HepG2 (cell line): Measurements from ENCODE around the gene SEPHS1. TPM values are rescaled to one million over a fixed set of nuclear protein-coding genes. Genes with fewer than 3 reads are reported as not detected.
A peak's percentile ranks its signal among the peaks of the same experiment; 100 is the strongest.

Experiments used
- E2F1 ChIP-seq: sonication (generic); formaldehyde crosslinking; IDR thresholded peaks from 2 replicates; pipeline ENCODE4 v1.5.0; 2020; ENCODE audit warnings: missing genetic modification reagents
- EEA1 ChIP-seq: sonication (generic); formaldehyde crosslinking; IDR thresholded peaks from 2 replicates; pipeline ENCODE4 v1.5.1; 2020; ENCODE audit warnings: mild to moderate bottlenecking, missing genetic modification reagents, borderline replicate concordance
- FOXJ3 ChIP-seq: sonication (generic); formaldehyde crosslinking; IDR thresholded peaks from 2 replicates; pipeline ENCODE4 v1.4.0; 2020; ENCODE audit warnings: missing genetic modification reagents, mild to moderate bottlenecking, borderline replicate concordance
- GLI4 ChIP-seq: sonication (generic); formaldehyde crosslinking; IDR thresholded peaks from 2 replicates; pipeline ENCODE4 v1.5.1; 2020; ENCODE audit warnings: missing genetic modification reagents, mild to moderate bottlenecking, moderate library complexity, borderline replicate concordance
- HDAC1 ChIP-seq: sonication (generic); formaldehyde crosslinking; IDR thresholded peaks from 2 replicates; pipeline ENCODE4 v1.5.1; 2020; ENCODE audit warnings: mild to moderate bottlenecking, missing genetic modification reagents
- HOXD1 ChIP-seq: sonication (generic); formaldehyde crosslinking; IDR thresholded peaks from 2 replicates; pipeline ENCODE4 v1.5.0; 2020; ENCODE audit warnings: missing genetic modification reagents
- NFKB2 ChIP-seq: sonication (generic); formaldehyde crosslinking; IDR thresholded peaks from 2 replicates; pipeline ENCODE4 v1.4.0; 2020; ENCODE audit warnings: missing genetic modification reagents, borderline replicate concordance
- NFKBIZ ChIP-seq: IDR thresholded peaks from 2 replicates; pipeline ENCODE4 v1.6.1; 2018; ENCODE audit warnings: missing genetic modification reagents, missing compliant biosample characterization
- NONO ChIP-seq, 2 experiments: fragments of 450-650 bp in 1 of 2; sonication (generic) in 1 of 2; formaldehyde crosslinking in 1 of 2; IDR thresholded peaks in 1 of 2; conservative IDR thresholded peaks in 1 of 2; 2 replicates each; pipeline versions ENCODE4 v1.6.1 to v1.8.0; 2017 to 2022; ENCODE audit warnings: mild to moderate bottlenecking in 1 of 2, missing genetic modification reagents in 1 of 2, moderate library complexity in 1 of 2
- PAF1 ChIP-seq: IDR thresholded peaks from 2 replicates; pipeline ENCODE4 v1.6.1; 2016; ENCODE audit warnings: missing genetic modification reagents, missing compliant biosample characterization
- SP5 ChIP-seq: IDR thresholded peaks from 2 replicates; pipeline ENCODE4 v1.6.1; 2016; ENCODE audit warnings: low read depth, borderline replicate concordance
- SPEN ChIP-seq: sonication (generic); formaldehyde crosslinking; IDR thresholded peaks from 2 replicates; pipeline ENCODE4 v1.5.1; 2020; ENCODE audit warnings: low read depth, mild to moderate bottlenecking, missing genetic modification reagents
- TBX2 ChIP-seq: sonication (generic); formaldehyde crosslinking; IDR thresholded peaks from 2 replicates; pipeline ENCODE4 v1.5.0; 2020; ENCODE audit warnings: missing genetic modification reagents, mild to moderate bottlenecking, borderline replicate concordance
- WIZ ChIP-seq: sonication (generic); formaldehyde crosslinking; IDR thresholded peaks from 2 replicates; pipeline ENCODE4 v1.5.1; 2020; ENCODE audit warnings: mild to moderate bottlenecking, missing genetic modification reagents
- ZBTB42 ChIP-seq: sonication (generic); formaldehyde crosslinking; IDR thresholded peaks from 2 replicates; pipeline ENCODE4 v1.5.0; 2020; ENCODE audit warnings: mild to moderate bottlenecking, missing genetic modification reagents
- ZFP82 ChIP-seq: sonication (generic); formaldehyde crosslinking; IDR thresholded peaks from 2 replicates; pipeline ENCODE4 v1.5.1; 2020; ENCODE audit warnings: mild to moderate bottlenecking, missing genetic modification reagents, borderline replicate concordance
- ZFY ChIP-seq: sonication (generic); formaldehyde crosslinking; IDR thresholded peaks from 2 replicates; pipeline ENCODE4 v1.4.0; 2020; ENCODE audit warnings: missing genetic modification reagents
- ZMAT3 ChIP-seq: sonication (generic); formaldehyde crosslinking; conservative IDR thresholded peaks from 2 replicates; pipeline ENCODE4 v1.7.0; 2021; ENCODE audit warnings: missing genetic modification reagents
- ZMYM3 ChIP-seq: sonication (generic); formaldehyde crosslinking; IDR thresholded peaks from 2 replicates; pipeline ENCODE4 v1.5.1; 2020; ENCODE audit warnings: mild to moderate bottlenecking, missing genetic modification reagents
- ZNF121 ChIP-seq: sonication (generic); formaldehyde crosslinking; IDR thresholded peaks from 2 replicates; pipeline ENCODE4 v1.5.0; 2020; ENCODE audit warnings: mild to moderate bottlenecking, missing genetic modification reagents
- ZNF572 ChIP-seq: sonication (generic); formaldehyde crosslinking; IDR thresholded peaks from 2 replicates; pipeline ENCODE4 v1.5.1; 2020; ENCODE audit warnings: mild to moderate bottlenecking, missing genetic modification reagents
- ZNF574 ChIP-seq: sonication (generic); formaldehyde crosslinking; IDR thresholded peaks from 2 replicates; pipeline ENCODE4 v1.4.0; 2020; ENCODE audit warnings: missing genetic modification reagents
- ZNF746 ChIP-seq: sonication (generic); formaldehyde crosslinking; IDR thresholded peaks from 2 replicates; pipeline ENCODE4 v1.8.0; 2022; ENCODE audit warnings: mild to moderate bottlenecking, missing genetic modification reagents
- ZNF777 ChIP-seq: sonication (generic); formaldehyde crosslinking; IDR thresholded peaks from 2 replicates; pipeline ENCODE4 v1.4.0; 2020; ENCODE audit warnings: missing genetic modification reagents
- ZNF788 ChIP-seq: sonication (generic); formaldehyde crosslinking; IDR thresholded peaks from 2 replicates; pipeline ENCODE4 v1.5.0; 2020; ENCODE audit warnings: mild to moderate bottlenecking, missing genetic modification reagents, borderline replicate concordance
- ZSCAN9 ChIP-seq: IDR thresholded peaks from 2 replicates; pipeline ENCODE4 v1.6.1; 2016; ENCODE audit warnings: borderline replicate concordance
- polyA plus RNA-seq, 8 experiments: library from polyadenylated mRNA; depleted of rRNA in 3 of 8; stranded (reverse) in 7 of 8; unstranded in 1 of 8; fragments of >200 nt; fragmentation: Illumina TruSeq in 4 of 8; extraction: Trizol in 4 of 8; gene quantifications; 2 replicates each; pipeline versions ENCODE4 v1.2.1 to v1.2.3, GENCODE V29; 2011 to 2016; ENCODE audit warnings: low read depth in 4 of 8, missing spikeins in 1 of 8, mixed read lengths in 1 of 8; ENCODE audit not compliant: insufficient read depth in 1 of 8
- total RNA-seq, 5 experiments: library from RNA; depleted of rRNA; stranded (reverse); fragments of >200 nt; fragmentation: Illumina TruSeq; extraction: Trizol; gene quantifications; 2 replicates each; pipeline ENCODE4 v1.2.3, GENCODE V29; 2016; ENCODE audit warnings: low read depth in 1 of 5

SEPHS1 gene
- total and polyA plus RNA-seq, 2 of the 13 experiments (the other 11 are each of a cell fraction or from before 2014, with no cell fraction given) = 57.8 to 61.5 TPM

- TF ChIP-seq ZBTB42 (no peak), EEA1 (CRISPR knock-in tag) (0 out of 2 replicates have a peak, but pooled peaks have one; percentile 36), HDAC1 (CRISPR knock-in tag) (no peak; the same call in 1 of the 2 replicates), ZMYM3 (CRISPR knock-in tag) (peak; percentile 12; the same call in 1 of the 2 replicates), ZNF572 (CRISPR knock-in tag) (no peak), NFKBIZ (CRISPR knock-in tag) (no peak), ZNF788 (CRISPR knock-in tag) (peak; percentile 54; the same call in 1 of the 2 replicates), SPEN (CRISPR knock-in tag) (0 out of 2 replicates have a peak, but pooled peaks have one; percentile 33), ZNF574 (CRISPR knock-in tag) (peak; percentile 30; the same call in 1 of the 2 replicates), TBX2 (CRISPR knock-in tag) (0 out of 2 replicates have a peak, but pooled peaks have one; percentile 40), ZFP82 (CRISPR knock-in tag) (no peak), ZSCAN9 (no peak), FOXJ3 (CRISPR knock-in tag) (no peak), SP5 (CRISPR knock-in tag) (0 out of 2 replicates have a peak, but pooled peaks have one; percentile 44), ZNF777 (CRISPR knock-in tag) (0 out of 2 replicates have a peak, but pooled peaks have one; percentile 14), GLI4 (CRISPR knock-in tag) (no peak), ZMAT3 (peak; percentile 48; the same call in 1 of the 2 replicates), NONO (IDR thresholded peaks at IDR 0.05) (no peak), NONO (CRISPR knock-in tag; conservative IDR thresholded peaks at IDR 0.05) (no peak), ZFY (CRISPR knock-in tag) (peak; percentile 18; the same call in 1 of the 2 replicates), ZNF746 (CRISPR knock-in tag) (0 out of 2 replicates have a peak, but pooled peaks have one; percentile 11), WIZ (CRISPR knock-in tag) (0 out of 2 replicates have a peak, but pooled peaks have one; percentile 41), E2F1 (CRISPR knock-in tag) (no peak), HOXD1 (CRISPR knock-in tag) (no peak), ZNF121 (CRISPR knock-in tag) (no peak), NFKB2 (CRISPR knock-in tag) (peak; percentile 32; the same call in 1 of the 2 replicates), PAF1 (CRISPR knock-in tag) (no peak)
These were observed 1.6 kb upstream of the SEPHS1 start (continued) for GRCh38 chr10:13349463-13350274.
